ENCODE results near the gene PPP1R2.

Gene PPP1R2

GRCh38 chr3:195467641-195468390 lies 75.3 kb downstream of the PPP1R2 start:
- TF ChIP-seq CTCF (conservative IDR thresholded peaks at IDR 0.05; ENCODE audit: low read depth, low read length): no peak
- DNase-seq (ENCODE audit: low read depth): no peak
- no peak overlapping the region for H3K4me3 ChIP-seq (ENCODE audit: low read length)

- no peak for DNase-seq (ENCODE audit: low read depth)
- no peak overlapping the region for H3K4me3 ChIP-seq (ENCODE audit: low read length)
- TF ChIP-seq CTCF (conservative IDR thresholded peaks at IDR 0.05; ENCODE audit: low read depth, low read length): no peak
Measured at GRCh38 chr3:195466251-195466650, 76.9 kb downstream of the PPP1R2 start.
